HepG2 (cell line): Measurements from ENCODE around the gene AJUBA. TPM values are rescaled to one million over a fixed set of nuclear protein-coding genes. Genes with fewer than 3 reads are reported as not detected.

Source experiments
- DNMT3B ChIP-seq: conservative IDR thresholded peaks from 2 replicates; pipeline ENCODE4 v1.6.1; 2016; ENCODE audit warnings: missing biosample characterization, control low read depth
- EP300 ChIP-seq, 3 experiments: sonication (generic) in 1 of 3; formaldehyde crosslinking in 1 of 3; IDR thresholded peaks; 2 replicates each; pipeline versions ENCODE4 v1.5.1 to v1.6.1; 2011 to 2020; ENCODE audit warnings: low read depth in 2 of 3, low read length in 2 of 3, borderline replicate concordance in 1 of 3, improper control_type of control experiment in 1 of 3, mild to moderate bottlenecking in 1 of 3, missing genetic modification reagents in 1 of 3, moderate library complexity in 1 of 3
- MAFF ChIP-seq: IDR thresholded peaks from 2 replicates; pipeline ENCODE4 v1.6.1; 2011; ENCODE audit warnings: low read depth, low read length, improper control_type of control experiment
- NR2F6 ChIP-seq, 2 experiments: IDR thresholded peaks; 2 replicates each; pipeline ENCODE4 v1.6.1; 2016; ENCODE audit warnings: antibody characterized with exemption in 1 of 2, mild to moderate bottlenecking in 1 of 2
- PCBP2 ChIP-seq: fragments of 200-400 bp; formaldehyde crosslinking; optimal IDR thresholded peaks from 2 replicates; pipeline ENCODE3; 2018; ENCODE audit warnings: low read length, low read depth; ENCODE audit not compliant: poor library complexity, severe bottlenecking
- PITX1 ChIP-seq: sonication (generic); formaldehyde crosslinking; IDR thresholded peaks from 2 replicates; pipeline ENCODE4 v1.5.1; 2020; ENCODE audit warnings: mild to moderate bottlenecking, missing genetic modification reagents
- PTBP1 ChIP-seq: fragments of 200-400 bp; formaldehyde crosslinking; IDR thresholded peaks from 2 replicates; pipeline ENCODE4 v1.6.1; 2018; ENCODE audit warnings: low read length, low read depth; ENCODE audit not compliant: poor library complexity, severe bottlenecking
- RARA ChIP-seq: IDR thresholded peaks from 2 replicates; pipeline ENCODE4 v1.6.1; 2016; ENCODE audit warnings: missing genetic modification reagents, missing compliant biosample characterization
- SIX1 ChIP-seq: sonication (generic); formaldehyde crosslinking; IDR thresholded peaks from 2 replicates; pipeline ENCODE4 v1.4.0; 2020; ENCODE audit warnings: missing genetic modification reagents, borderline replicate concordance
- TEAD3 ChIP-seq: optimal IDR thresholded peaks from 2 replicates; pipeline ENCODE3; 2016; ENCODE audit warnings: borderline replicate concordance
- TOE1 ChIP-seq: sonication (generic); formaldehyde crosslinking; IDR thresholded peaks from 2 replicates; pipeline ENCODE4 v1.4.0; 2020; ENCODE audit warnings: mild to moderate bottlenecking, missing genetic modification reagents
- WIZ ChIP-seq: sonication (generic); formaldehyde crosslinking; IDR thresholded peaks from 2 replicates; pipeline ENCODE4 v1.5.1; 2020; ENCODE audit warnings: mild to moderate bottlenecking, missing genetic modification reagents
- YEATS2 ChIP-seq: sonication (generic); formaldehyde crosslinking; IDR thresholded peaks from 2 replicates; pipeline ENCODE4 v1.4.0; 2020; ENCODE audit warnings: missing genetic modification reagents, borderline replicate concordance
- ZBTB46 ChIP-seq: sonication (generic); formaldehyde crosslinking; IDR thresholded peaks from 2 replicates; pipeline ENCODE4 v1.4.0; 2020; ENCODE audit warnings: mild to moderate bottlenecking, missing genetic modification reagents, borderline replicate concordance
- ZC3H4 ChIP-seq: sonication (generic); formaldehyde crosslinking; IDR thresholded peaks from 2 replicates; pipeline ENCODE4 v1.4.0; 2020; ENCODE audit warnings: missing genetic modification reagents, borderline replicate concordance
- ZFP90 ChIP-seq: sonication (generic); formaldehyde crosslinking; IDR thresholded peaks from 2 replicates; pipeline ENCODE4 v1.8.0; 2022; ENCODE audit warnings: missing genetic modification reagents, mild to moderate bottlenecking, inconsistent platforms, borderline replicate concordance
- ZNF510 ChIP-seq: sonication (generic); formaldehyde crosslinking; IDR thresholded peaks from 2 replicates; pipeline ENCODE4 v1.4.0; 2020; ENCODE audit warnings: low read depth, mild to moderate bottlenecking, missing genetic modification reagents
- ZNF580 ChIP-seq: IDR thresholded peaks from 2 replicates; pipeline ENCODE4 v1.6.1; 2016; ENCODE audit warnings: low read depth, borderline replicate concordance
- ZNF619 ChIP-seq: sonication (generic); formaldehyde crosslinking; IDR thresholded peaks from 2 replicates; pipeline ENCODE4 v1.4.0; 2020; ENCODE audit warnings: mild to moderate bottlenecking, missing genetic modification reagents
- ZNF644 ChIP-seq: IDR thresholded peaks from 2 replicates; pipeline ENCODE4 v1.6.1; 2016; ENCODE audit warnings: low read depth
- ZNF652 ChIP-seq: IDR thresholded peaks from 2 replicates; pipeline ENCODE4 v1.6.1; 2016; ENCODE audit warnings: low read depth, borderline replicate concordance
- ZNF775 ChIP-seq: sonication (generic); formaldehyde crosslinking; IDR thresholded peaks from 2 replicates; pipeline ENCODE4 v1.4.0; 2020; ENCODE audit warnings: missing genetic modification reagents, mild to moderate bottlenecking, moderate library complexity, borderline replicate concordance
- ZSCAN31 ChIP-seq: sonication (generic); formaldehyde crosslinking; IDR thresholded peaks from 2 replicates; pipeline ENCODE4 v1.5.0; 2020; ENCODE audit warnings: low read depth, mild to moderate bottlenecking, missing genetic modification reagents
- polyA plus RNA-seq, 8 experiments: library from polyadenylated mRNA; depleted of rRNA in 3 of 8; stranded (reverse) in 7 of 8; unstranded in 1 of 8; fragments of >200 nt; fragmentation: Illumina TruSeq in 4 of 8; extraction: Trizol in 4 of 8; gene quantifications; 2 replicates each; pipeline versions ENCODE4 v1.2.1 to v1.2.3, GENCODE V29; 2011 to 2016; ENCODE audit warnings: low read depth in 4 of 8, missing spikeins in 1 of 8, mixed read lengths in 1 of 8; ENCODE audit not compliant: insufficient read depth in 1 of 8
- total RNA-seq, 5 experiments: library from RNA; depleted of rRNA; stranded (reverse); fragments of >200 nt; fragmentation: Illumina TruSeq; extraction: Trizol; gene quantifications; 2 replicates each; pipeline ENCODE4 v1.2.3, GENCODE V29; 2016; ENCODE audit warnings: low read depth in 1 of 5
- TF ChIP-seq, protein P1 (sequence below): sonication (generic); formaldehyde crosslinking; IDR thresholded peaks from 2 replicates; pipeline ENCODE4 v1.4.0; 2020; ENCODE audit warnings: missing genetic modification reagents, borderline replicate concordance
- TF ChIP-seq, protein P2 (sequence below): sonication (generic); formaldehyde crosslinking; IDR thresholded peaks from 2 replicates; pipeline ENCODE4 v1.4.0; 2020; ENCODE audit warnings: missing genetic modification reagents, low read depth, mild to moderate bottlenecking, borderline replicate concordance

Gene AJUBA
- total and polyA plus RNA-seq, 2 of the 13 experiments (the other 11 are each of a cell fraction or from before 2014, with no cell fraction given): 157 to 241 TPM

- TF ChIP-seq ZBTB46 (CRISPR knock-in tag) (0 out of 2 replicates have a peak, but pooled peaks have one; percentile 65), PCBP2 (peak; percentile 16), ZNF652 (no peak), ZNF510 (CRISPR knock-in tag) (peak; percentile 23), DNMT3B (CRISPR knock-in tag) (no peak), RARA (CRISPR knock-in tag) (peak; percentile 93), TOE1 (peak; percentile 81; the same call in 1 of the 2 replicates), ZNF580 (CRISPR knock-in tag) (peak; percentile 64), WIZ (peak; percentile 88; the same call in 1 of the 2 replicates), ZNF619 (CRISPR knock-in tag) (peak; percentile 95), SIX1 (CRISPR knock-in tag) (peak; percentile 65; the same call in 1 of the 2 replicates), EP300 (IDR thresholded peaks at IDR 0.05; ENCODE audit: low read depth in 2 of 2, low read length in 2 of 2) (peak; percentile 99), EP300 (CRISPR knock-in tag; IDR thresholded peaks at IDR 0.05; ENCODE audit: borderline replicate concordance) (peak; percentile 93), ZSCAN31 (CRISPR knock-in tag) (peak; percentile 92), MAFF (peak; percentile 44; the same call in 1 of the 2 replicates), NR2F6 (IDR thresholded peaks at IDR 0.05) (no peak), NR2F6 (CRISPR knock-in tag; IDR thresholded peaks at IDR 0.05) (peak; percentile 91), ZNF775 (CRISPR knock-in tag) (peak; percentile 93; the same call in 1 of the 2 replicates), YEATS2 (CRISPR knock-in tag) (peak; percentile 75; the same call in 1 of the 2 replicates), TEAD3 (CRISPR knock-in tag) (peak; percentile 96), ZFP90 (CRISPR knock-in tag) (no peak), ZNF644 (CRISPR knock-in tag) (peak; percentile 47; the same call in 1 of the 2 replicates), ZC3H4 (CRISPR knock-in tag) (peak; percentile 92; the same call in 1 of the 2 replicates), PITX1 (CRISPR knock-in tag) (peak; percentile 92), PTBP1 (peak; percentile 7)
- TF ChIP-seq, protein P1, sequence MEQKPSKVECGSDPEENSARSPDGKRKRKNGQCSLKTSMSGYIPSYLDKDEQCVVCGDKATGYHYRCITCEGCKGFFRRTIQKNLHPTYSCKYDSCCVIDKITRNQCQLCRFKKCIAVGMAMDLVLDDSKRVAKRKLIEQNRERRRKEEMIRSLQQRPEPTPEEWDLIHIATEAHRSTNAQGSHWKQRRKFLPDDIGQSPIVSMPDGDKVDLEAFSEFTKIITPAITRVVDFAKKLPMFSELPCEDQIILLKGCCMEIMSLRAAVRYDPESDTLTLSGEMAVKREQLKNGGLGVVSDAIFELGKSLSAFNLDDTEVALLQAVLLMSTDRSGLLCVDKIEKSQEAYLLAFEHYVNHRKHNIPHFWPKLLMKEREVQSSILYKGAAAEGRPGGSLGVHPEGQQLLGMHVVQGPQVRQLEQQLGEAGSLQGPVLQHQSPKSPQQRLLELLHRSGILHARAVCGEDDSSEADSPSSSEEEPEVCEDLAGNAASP (CRISPR knock-in tag): peak; percentile 98
- TF ChIP-seq, protein P2, sequence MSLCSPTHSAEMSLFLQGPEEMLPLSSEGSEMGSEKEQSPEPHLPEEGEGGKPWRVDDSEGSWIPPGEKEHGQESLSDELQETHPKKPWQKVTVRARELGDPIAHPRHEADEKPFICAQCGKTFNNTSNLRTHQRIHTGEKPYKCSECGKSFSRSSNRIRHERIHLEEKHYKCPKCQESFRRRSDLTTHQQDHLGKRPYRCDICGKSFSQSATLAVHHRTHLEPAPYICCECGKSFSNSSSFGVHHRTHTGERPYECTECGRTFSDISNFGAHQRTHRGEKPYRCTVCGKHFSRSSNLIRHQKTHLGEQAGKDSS (CRISPR knock-in tag): peak; percentile 26; the same call in 1 of the 2 replicates
These were observed 5.5 kb downstream of the AJUBA start (continued) for GRCh38 chr14:22976620-22977433.
